ENCODE data around the gene DGKG. TPM values are rescaled to one million over a fixed set of nuclear protein-coding genes. Genes with fewer than 3 reads are reported as not detected.

The DGKG gene
- total RNA-seq, 2 donors from 2014 or later, result 0.17 to 0.64 TPM

- peaks cover 31% of the 10 kb centered on the region for H3K27me3 ChIP-seq
- intact Hi-C loops (cut with DNase I), result no loop called here
- H3K4me3 ChIP-seq, result peak overlapping the region; percentile 65
- no peak overlapping the region for H3K27ac ChIP-seq
- peak overlapping the region; percentile 6 to 66 for H3K9ac ChIP-seq (ENCODE audit: low read depth in 2 of 2, low read length in 2 of 2)
- no peaks in the 10 kb centered on the region for H3K36me3 ChIP-seq
- H3K4me1 ChIP-seq, result peaks cover 8% of the 10 kb centered on the region
- peak; percentile 70 for DNase-seq
- TF ChIP-seq, protein P1, sequence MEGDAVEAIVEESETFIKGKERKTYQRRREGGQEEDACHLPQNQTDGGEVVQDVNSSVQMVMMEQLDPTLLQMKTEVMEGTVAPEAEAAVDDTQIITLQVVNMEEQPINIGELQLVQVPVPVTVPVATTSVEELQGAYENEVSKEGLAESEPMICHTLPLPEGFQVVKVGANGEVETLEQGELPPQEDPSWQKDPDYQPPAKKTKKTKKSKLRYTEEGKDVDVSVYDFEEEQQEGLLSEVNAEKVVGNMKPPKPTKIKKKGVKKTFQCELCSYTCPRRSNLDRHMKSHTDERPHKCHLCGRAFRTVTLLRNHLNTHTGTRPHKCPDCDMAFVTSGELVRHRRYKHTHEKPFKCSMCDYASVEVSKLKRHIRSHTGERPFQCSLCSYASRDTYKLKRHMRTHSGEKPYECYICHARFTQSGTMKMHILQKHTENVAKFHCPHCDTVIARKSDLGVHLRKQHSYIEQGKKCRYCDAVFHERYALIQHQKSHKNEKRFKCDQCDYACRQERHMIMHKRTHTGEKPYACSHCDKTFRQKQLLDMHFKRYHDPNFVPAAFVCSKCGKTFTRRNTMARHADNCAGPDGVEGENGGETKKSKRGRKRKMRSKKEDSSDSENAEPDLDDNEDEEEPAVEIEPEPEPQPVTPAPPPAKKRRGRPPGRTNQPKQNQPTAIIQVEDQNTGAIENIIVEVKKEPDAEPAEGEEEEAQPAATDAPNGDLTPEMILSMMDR (IDR thresholded peaks at IDR 0.05), result no peak
- H3K9me3 ChIP-seq, result no peaks in the 10 kb centered on the region
These were observed 254.6 kb downstream of the DGKG start for GRCh38 chr3:186107215-186108105.

DNA sequence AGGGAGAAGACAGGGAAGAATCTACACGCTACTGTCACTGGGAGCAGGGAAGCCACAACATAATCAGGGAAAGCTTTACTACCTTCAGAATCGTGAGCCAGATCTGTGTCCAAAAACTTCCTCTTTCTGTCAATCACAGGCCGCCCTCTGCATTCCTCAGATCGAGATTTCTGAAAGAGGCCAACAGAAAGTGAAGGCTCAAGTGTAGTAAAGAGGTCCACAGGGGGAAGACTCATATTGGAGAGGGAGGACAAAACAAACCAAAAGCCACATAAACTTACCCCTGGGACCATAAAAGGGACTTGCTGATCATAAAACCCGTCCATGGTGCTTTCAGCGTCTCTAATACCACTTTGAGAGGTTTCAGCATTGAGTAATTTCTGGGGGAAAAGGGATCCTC lies 256.5 kb downstream of the DGKG start:
- Histone ChIP-seq H3K9ac (ENCODE audit: low read depth in 2 of 2, low read length in 2 of 2) (no peak overlapping the region), H3K4me3 (no peak overlapping the region), H3K27me3 (peaks cover 12% of the 10 kb centered on the region), H3K4me1 (peaks cover 8% of the 10 kb centered on the region), H3K9me3 (no peaks in the 10 kb centered on the region), H3K36me3 (no peaks in the 10 kb centered on the region), H3K27ac (no peak overlapping the region)
- intact Hi-C loops (cut with DNase I), result no loop called here
- DNase-seq, result no peak
- TF ChIP-seq, protein P1 (IDR thresholded peaks at IDR 0.05), result no peak

DNA sequence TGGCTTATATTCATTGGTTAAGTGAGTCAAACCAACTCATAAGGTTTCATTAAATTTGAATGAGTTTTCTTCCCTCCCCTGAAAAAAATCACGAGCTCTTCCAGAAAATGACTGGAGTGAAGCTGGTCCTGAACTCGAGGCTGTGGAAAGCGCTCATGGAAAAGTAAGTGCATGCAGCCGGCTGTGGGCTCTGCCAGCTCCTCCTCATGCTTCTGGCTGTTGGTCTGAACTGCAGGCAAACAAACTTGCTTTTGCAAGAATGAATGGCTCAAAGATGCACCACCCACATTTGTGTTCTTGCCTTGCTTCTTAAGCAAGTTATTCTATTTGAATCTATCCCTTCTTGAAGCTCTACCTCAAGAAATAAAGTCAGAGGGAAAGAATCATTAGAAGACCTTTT lies 259.3 kb downstream of the DGKG start:
- H3K27me3 ChIP-seq, result peaks cover 5% of the 10 kb centered on the region

DNA sequence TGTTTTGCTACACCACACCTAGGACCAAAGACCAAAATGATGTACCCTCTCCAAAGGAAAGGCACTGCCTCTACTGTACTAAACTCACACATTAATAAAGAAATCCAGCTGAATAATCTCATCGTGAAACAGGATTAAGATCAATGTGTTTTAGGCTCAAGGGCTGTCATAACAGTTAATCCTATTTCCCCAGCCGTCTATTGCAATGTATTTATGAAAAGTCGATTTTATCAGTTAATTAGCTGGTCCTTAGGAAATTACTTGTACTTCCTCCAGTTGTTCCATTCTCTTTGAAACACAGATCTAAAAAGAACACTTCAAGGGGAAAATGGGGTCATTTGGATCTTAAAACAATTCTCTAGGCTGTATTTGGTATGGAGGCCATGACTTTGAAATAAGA lies 261.6 kb downstream of the DGKG start:
- TF ChIP-seq, protein P1 (IDR thresholded peaks at IDR 0.05), result no peak
- Histone ChIP-seq H3K27ac (no peak overlapping the region), H3K27me3 (no peaks in the 10 kb centered on the region), H3K36me3 (no peaks in the 10 kb centered on the region), H3K9ac (ENCODE audit: low read depth in 2 of 2, low read length in 2 of 2) (no peak overlapping the region), H3K4me1 (peaks cover 13% of the 10 kb centered on the region), H3K4me3 (no peak overlapping the region), H3K9me3 (no peaks in the 10 kb centered on the region)
- intact Hi-C loops (cut with DNase I), result no loop called here
- no peak for DNase-seq

More for the DNA sequence above, 259.3 kb downstream of the DGKG start:
- H3K4me3 ChIP-seq, result no peak overlapping the region
- H3K9ac ChIP-seq (ENCODE audit: low read depth in 2 of 2, low read length in 2 of 2), result no peak overlapping the region
- no peaks in the 10 kb centered on the region for H3K36me3 ChIP-seq
- H3K4me1 ChIP-seq, result peaks cover 1% of the 10 kb centered on the region
- TF ChIP-seq, protein P1 (IDR thresholded peaks at IDR 0.05), result no peak
- intact Hi-C loops (cut with DNase I), result no loop called here
- DNase-seq, result no peak
- no peaks in the 10 kb centered on the region for H3K9me3 ChIP-seq
- no peak overlapping the region for H3K27ac ChIP-seq

GRCh38 chr3:186099178-186099577 lies 262.9 kb downstream of the DGKG start:
- TF ChIP-seq, protein P1 (IDR thresholded peaks at IDR 0.05), result no peak
- Histone ChIP-seq H3K27ac (no peak overlapping the region), H3K9ac (ENCODE audit: low read depth in 2 of 2, low read length in 2 of 2) (no peak overlapping the region), H3K27me3 (no peaks in the 10 kb centered on the region), H3K9me3 (no peaks in the 10 kb centered on the region), H3K36me3 (no peaks in the 10 kb centered on the region), H3K4me3 (no peak overlapping the region), H3K4me1 (peaks cover 13% of the 10 kb centered on the region)
- intact Hi-C loops (cut with DNase I), result no loop called here
- no peak for DNase-seq
